Ishikawa (cell line): ENCODE measurements around the gene CHD5.

ENCODE experiments used
- CEBPB ChIP-seq: IDR thresholded peaks from 2 replicates; pipeline ENCODE4 v1.6.1; 2012
- CREB1 ChIP-seq: IDR thresholded peaks from 2 replicates; pipeline ENCODE4 v1.6.1; 2012; ENCODE audit warnings: low read depth
- EGR1 ChIP-seq: IDR thresholded peaks from 2 replicates; pipeline ENCODE4 v1.6.1; 2012
- EP300 ChIP-seq: IDR thresholded peaks from 2 replicates; pipeline ENCODE4 v1.6.1; 2012; ENCODE audit warnings: borderline replicate concordance
- FOXM1 ChIP-seq: IDR thresholded peaks from 2 replicates; pipeline ENCODE4 v1.6.1; 2012; ENCODE audit warnings: low read depth, borderline replicate concordance
- NFIC ChIP-seq: IDR thresholded peaks from 2 replicates; pipeline ENCODE4 v1.6.1; 2012
- RAD21 ChIP-seq: IDR thresholded peaks from 2 replicates; pipeline ENCODE4 v1.6.1; 2012; ENCODE audit warnings: low read depth
- TAF1 ChIP-seq: IDR thresholded peaks from 2 replicates; pipeline ENCODE4 v1.6.1; 2012; ENCODE audit warnings: low read depth, mild to moderate bottlenecking
- TEAD4 ChIP-seq: IDR thresholded peaks from 2 replicates; pipeline ENCODE4 v1.6.1; 2012
- YY1 ChIP-seq: IDR thresholded peaks from 2 replicates; pipeline ENCODE4 v1.6.1; 2012; ENCODE audit warnings: low read depth
- TF ChIP-seq, protein P1 (sequence below): IDR thresholded peaks from 2 replicates; pipeline ENCODE4 v1.6.1; 2012
- TF ChIP-seq, protein P2 (sequence below): IDR thresholded peaks from 2 replicates; pipeline ENCODE4 v1.6.1; 2012; ENCODE audit warnings: low read depth, mild to moderate bottlenecking
- TF ChIP-seq, protein P3 (sequence below): IDR thresholded peaks from 2 replicates; pipeline ENCODE4 v1.6.1; 2012

DNA sequence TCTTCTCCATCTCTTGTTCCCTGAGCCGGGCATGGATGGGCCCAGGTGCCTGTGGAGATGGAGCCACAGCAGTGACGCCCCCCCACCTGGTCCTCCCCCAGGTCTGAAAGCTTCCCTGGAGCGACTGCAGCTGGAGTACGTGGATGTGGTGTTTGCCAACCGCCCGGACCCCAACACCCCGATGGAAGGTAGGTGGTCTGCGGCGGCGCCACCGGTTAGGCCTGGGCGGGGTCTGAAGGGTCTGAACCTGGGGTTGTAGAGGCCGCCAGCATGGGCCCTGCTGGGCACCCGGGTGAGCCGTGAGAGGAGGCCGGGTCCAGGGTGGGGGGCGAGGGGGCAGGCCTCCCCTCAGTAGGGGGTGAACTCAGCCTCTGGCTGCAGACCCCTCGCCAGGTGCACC, 89.8 kb downstream of the CHD5 start:
- TF ChIP-seq TEAD4 (no peak), EP300 (no peak), YY1 (no peak), TAF1 (no peak), CEBPB (no peak), NFIC (no peak), CREB1 (no peak), FOXM1 (no peak), EGR1 (no peak), RAD21 (no peak)
- TF ChIP-seq, protein P1, sequence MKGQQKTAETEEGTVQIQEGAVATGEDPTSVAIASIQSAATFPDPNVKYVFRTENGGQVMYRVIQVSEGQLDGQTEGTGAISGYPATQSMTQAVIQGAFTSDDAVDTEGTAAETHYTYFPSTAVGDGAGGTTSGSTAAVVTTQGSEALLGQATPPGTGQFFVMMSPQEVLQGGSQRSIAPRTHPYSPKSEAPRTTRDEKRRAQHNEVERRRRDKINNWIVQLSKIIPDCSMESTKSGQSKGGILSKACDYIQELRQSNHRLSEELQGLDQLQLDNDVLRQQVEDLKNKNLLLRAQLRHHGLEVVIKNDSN = no peak
- TF ChIP-seq, protein P2, sequence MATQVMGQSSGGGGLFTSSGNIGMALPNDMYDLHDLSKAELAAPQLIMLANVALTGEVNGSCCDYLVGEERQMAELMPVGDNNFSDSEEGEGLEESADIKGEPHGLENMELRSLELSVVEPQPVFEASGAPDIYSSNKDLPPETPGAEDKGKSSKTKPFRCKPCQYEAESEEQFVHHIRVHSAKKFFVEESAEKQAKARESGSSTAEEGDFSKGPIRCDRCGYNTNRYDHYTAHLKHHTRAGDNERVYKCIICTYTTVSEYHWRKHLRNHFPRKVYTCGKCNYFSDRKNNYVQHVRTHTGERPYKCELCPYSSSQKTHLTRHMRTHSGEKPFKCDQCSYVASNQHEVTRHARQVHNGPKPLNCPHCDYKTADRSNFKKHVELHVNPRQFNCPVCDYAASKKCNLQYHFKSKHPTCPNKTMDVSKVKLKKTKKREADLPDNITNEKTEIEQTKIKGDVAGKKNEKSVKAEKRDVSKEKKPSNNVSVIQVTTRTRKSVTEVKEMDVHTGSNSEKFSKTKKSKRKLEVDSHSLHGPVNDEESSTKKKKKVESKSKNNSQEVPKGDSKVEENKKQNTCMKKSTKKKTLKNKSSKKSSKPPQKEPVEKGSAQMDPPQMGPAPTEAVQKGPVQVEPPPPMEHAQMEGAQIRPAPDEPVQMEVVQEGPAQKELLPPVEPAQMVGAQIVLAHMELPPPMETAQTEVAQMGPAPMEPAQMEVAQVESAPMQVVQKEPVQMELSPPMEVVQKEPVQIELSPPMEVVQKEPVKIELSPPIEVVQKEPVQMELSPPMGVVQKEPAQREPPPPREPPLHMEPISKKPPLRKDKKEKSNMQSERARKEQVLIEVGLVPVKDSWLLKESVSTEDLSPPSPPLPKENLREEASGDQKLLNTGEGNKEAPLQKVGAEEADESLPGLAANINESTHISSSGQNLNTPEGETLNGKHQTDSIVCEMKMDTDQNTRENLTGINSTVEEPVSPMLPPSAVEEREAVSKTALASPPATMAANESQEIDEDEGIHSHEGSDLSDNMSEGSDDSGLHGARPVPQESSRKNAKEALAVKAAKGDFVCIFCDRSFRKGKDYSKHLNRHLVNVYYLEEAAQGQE = no peak
- TF ChIP-seq, protein P3, sequence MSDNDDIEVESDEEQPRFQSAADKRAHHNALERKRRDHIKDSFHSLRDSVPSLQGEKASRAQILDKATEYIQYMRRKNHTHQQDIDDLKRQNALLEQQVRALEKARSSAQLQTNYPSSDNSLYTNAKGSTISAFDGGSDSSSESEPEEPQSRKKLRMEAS = no peak
